ENCODE results near the gene BMP7. TPM values are rescaled to one million over a fixed set of nuclear protein-coding genes. Genes with fewer than 3 reads are reported as not detected.
A peak's percentile ranks its signal among the peaks of the same experiment; 100 is the strongest.

Gene BMP7
- total RNA-seq, 2 experiments from 2014 or later, result 2.2 to 94.2 TPM

DNA sequence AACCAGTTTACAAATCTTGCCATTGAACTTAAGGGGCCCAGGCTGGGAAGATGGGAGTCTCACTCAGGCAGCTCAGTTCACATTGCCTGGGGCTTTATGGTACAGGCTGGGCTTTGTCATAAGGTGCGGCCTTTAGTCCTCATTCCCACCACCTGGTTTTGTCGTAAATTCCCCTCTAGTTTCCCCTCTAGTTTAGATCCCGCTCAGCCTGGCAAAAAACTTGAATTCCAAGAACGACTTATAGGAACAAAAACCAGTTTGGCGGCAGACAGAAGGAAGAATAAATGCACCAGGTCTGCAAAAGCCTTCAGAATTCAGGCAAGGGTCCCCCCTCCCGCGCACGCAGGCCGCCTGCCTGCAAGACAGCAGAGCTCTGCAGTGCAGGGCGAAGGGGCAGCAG lies 4.1 kb downstream of the BMP7 start:
- ChIA-PET CTCF (ENCODE audit: unreplicated experiment) (no interaction called here), POLR2A (interaction anchor here (1.3 kb wide), 1 partner anchor 14 kb away, joined by 6 read pairs; no protein-coding TSS in a partner anchor)
- no peaks in the 10 kb centered on the region for H3K9me3 ChIP-seq (ENCODE audit: low read length)
- no TSS peak for BruUV-seq (replicated peaks)
- H3K36me3 ChIP-seq (ENCODE audit: insufficient read depth, low read length), result peaks cover 28% of the 10 kb centered on the region; the same call in 1 of the 2 replicates
- H3K27ac ChIP-seq (ENCODE audit: low read depth, low read length, poor library complexity, severe bottlenecking), result peak overlapping the region; percentile 56
- DNase-seq (ENCODE audit: low spot score), result no peak
- TF ChIP-seq, protein P1, sequence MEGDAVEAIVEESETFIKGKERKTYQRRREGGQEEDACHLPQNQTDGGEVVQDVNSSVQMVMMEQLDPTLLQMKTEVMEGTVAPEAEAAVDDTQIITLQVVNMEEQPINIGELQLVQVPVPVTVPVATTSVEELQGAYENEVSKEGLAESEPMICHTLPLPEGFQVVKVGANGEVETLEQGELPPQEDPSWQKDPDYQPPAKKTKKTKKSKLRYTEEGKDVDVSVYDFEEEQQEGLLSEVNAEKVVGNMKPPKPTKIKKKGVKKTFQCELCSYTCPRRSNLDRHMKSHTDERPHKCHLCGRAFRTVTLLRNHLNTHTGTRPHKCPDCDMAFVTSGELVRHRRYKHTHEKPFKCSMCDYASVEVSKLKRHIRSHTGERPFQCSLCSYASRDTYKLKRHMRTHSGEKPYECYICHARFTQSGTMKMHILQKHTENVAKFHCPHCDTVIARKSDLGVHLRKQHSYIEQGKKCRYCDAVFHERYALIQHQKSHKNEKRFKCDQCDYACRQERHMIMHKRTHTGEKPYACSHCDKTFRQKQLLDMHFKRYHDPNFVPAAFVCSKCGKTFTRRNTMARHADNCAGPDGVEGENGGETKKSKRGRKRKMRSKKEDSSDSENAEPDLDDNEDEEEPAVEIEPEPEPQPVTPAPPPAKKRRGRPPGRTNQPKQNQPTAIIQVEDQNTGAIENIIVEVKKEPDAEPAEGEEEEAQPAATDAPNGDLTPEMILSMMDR (conservative IDR thresholded peaks at IDR 0.05; ENCODE audit: low read length), result no peak
- TF ChIP-seq EZH2phosphoT487 (IDR thresholded peaks at IDR 0.05; ENCODE audit: borderline replicate concordance, low read depth, low read length), result no peak
- H3K4me2 ChIP-seq (ENCODE audit: low read length), result peak overlapping the region; percentile 75
- H3K4me3 ChIP-seq (ENCODE audit: low read depth, low read length, poor library complexity, severe bottlenecking), result peak overlapping the region; percentile 85
- H3K4me1 ChIP-seq (ENCODE audit: insufficient read depth, low read length, poor library complexity, severe bottlenecking), result peaks cover 70% of the 10 kb centered on the region
- no peak overlapping the region for H2AFZ ChIP-seq (ENCODE audit: low read length)
- H3K79me2 ChIP-seq (ENCODE audit: insufficient read depth, low read depth, low read length), result peaks cover 88% of the 10 kb centered on the region
- H4K20me1 ChIP-seq (ENCODE audit: insufficient read depth, low read length), result peaks cover 10% of the 10 kb centered on the region; the same call in 1 of the 2 replicates
- intact Hi-C loops (cut with micrococcal nuclease; ENCODE audit: unreplicated experiment), result no loop called here
- H3K9me2 ChIP-seq (ENCODE audit: insufficient read depth, low read length), result no peaks in the 10 kb centered on the region

DNA sequence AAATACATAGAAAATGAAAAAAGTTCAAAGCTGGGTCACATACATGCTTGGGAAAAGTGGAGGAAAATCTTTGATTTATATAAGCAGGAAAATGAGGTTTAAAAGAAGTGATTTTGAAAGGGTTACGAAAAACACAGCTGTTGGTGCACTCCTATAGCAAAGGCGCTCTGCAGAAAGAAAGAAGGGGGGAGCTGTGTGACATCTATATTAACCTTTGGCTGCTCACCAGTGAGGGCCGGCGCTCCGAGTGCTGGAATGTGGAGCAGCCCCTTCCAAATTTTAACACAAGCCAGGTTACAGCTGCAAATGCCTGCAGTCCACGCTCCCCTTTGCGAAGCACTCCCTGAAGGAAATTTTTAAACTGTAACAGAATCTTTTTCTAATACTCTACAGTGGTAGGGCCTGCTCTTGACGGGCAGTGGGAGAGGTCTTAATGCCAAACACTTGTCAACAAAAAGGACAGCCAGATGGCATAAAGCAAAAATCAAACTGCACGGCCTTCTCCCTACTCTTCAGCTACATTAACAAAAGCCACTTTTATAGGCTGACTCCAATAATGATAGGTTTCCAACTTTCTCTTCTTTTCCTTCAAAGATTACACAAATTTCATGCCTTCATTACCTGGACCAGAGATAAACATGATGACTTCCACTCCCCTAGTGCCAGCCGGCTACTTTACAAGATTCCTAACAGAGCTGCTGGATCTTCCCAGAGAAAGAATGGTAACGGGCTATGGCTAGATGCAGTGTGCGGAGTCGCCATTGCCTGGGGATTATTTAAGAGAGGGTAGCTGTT lies 4.8 kb downstream of the BMP7 start:
- BruUV-seq (replicated peaks), result no TSS peak
- Histone ChIP-seq H2AFZ (ENCODE audit: low read length) (no peak overlapping the region), H3K36me3 (ENCODE audit: insufficient read depth, low read length) (peaks cover 28% of the 10 kb centered on the region; the same call in 1 of the 2 replicates), H3K79me2 (ENCODE audit: insufficient read depth, low read depth, low read length) (peaks cover 94% of the 10 kb centered on the region), H3K27ac (ENCODE audit: low read depth, low read length, poor library complexity, severe bottlenecking) (no peak overlapping the region), H3K4me2 (ENCODE audit: low read length) (peak overlapping the region; percentile 75), H3K4me1 (ENCODE audit: insufficient read depth, low read length, poor library complexity, severe bottlenecking) (peaks cover 69% of the 10 kb centered on the region), H4K20me1 (ENCODE audit: insufficient read depth, low read length) (peaks cover 13% of the 10 kb centered on the region), H3K9me3 (ENCODE audit: low read length) (no peaks in the 10 kb centered on the region), H3K4me3 (ENCODE audit: low read depth, low read length, poor library complexity, severe bottlenecking) (peak overlapping the region; percentile 85), H3K9me2 (ENCODE audit: insufficient read depth, low read length) (no peaks in the 10 kb centered on the region)
- no peak for TF ChIP-seq EZH2phosphoT487 (IDR thresholded peaks at IDR 0.05; ENCODE audit: borderline replicate concordance, low read depth, low read length)
- TF ChIP-seq, protein P1 (conservative IDR thresholded peaks at IDR 0.05; ENCODE audit: low read length), result peak; percentile 37; the same call in 1 of the 2 replicates
- POLR2A ChIA-PET, result interaction anchor here (0.6 to 1.3 kb wide), 2 partner anchors 13 to 280 kb away, joined by 3 to 6 read pairs; no protein-coding TSS in a partner anchor
- CTCF ChIA-PET (ENCODE audit: unreplicated experiment), result no interaction called here
- intact Hi-C loops (cut with micrococcal nuclease; ENCODE audit: unreplicated experiment), result no loop called here
- DNase-seq (ENCODE audit: low spot score), result no peak

DNA sequence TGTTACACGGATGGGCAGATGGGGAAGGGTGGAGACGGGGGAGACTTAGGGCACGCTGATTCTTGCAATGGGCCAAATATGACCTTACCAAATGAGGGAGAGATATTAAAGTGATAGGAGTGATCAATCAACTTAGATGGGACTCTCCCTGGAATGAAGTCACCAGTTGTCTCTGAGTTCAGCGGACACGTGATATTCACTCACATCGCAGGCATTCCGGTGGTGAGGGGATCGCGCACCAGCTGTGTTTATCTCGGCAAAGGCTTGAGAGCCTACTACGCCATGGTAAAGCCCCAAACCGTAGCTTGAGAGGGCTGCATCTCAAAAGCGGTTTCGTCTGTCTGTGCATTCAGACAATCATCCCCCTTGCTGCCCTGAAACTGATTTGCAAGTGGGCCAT lies 5.5 kb downstream of the BMP7 start:
- no peak overlapping the region for H3K4me3 ChIP-seq (ENCODE audit: low read depth, low read length, poor library complexity, severe bottlenecking)
- H4K20me1 ChIP-seq (ENCODE audit: insufficient read depth, low read length), result peaks cover 13% of the 10 kb centered on the region
- H2AFZ ChIP-seq (ENCODE audit: low read length), result no peak overlapping the region
- peaks cover 74% of the 10 kb centered on the region for H3K4me1 ChIP-seq (ENCODE audit: insufficient read depth, low read length, poor library complexity, severe bottlenecking)
- H3K9me2 ChIP-seq (ENCODE audit: insufficient read depth, low read length), result no peaks in the 10 kb centered on the region
- H3K36me3 ChIP-seq (ENCODE audit: insufficient read depth, low read length), result peaks cover 32% of the 10 kb centered on the region; the same call in 1 of the 2 replicates
- TF ChIP-seq EZH2phosphoT487 (IDR thresholded peaks at IDR 0.05; ENCODE audit: borderline replicate concordance, low read depth, low read length), result no peak
- TF ChIP-seq, protein P1 (conservative IDR thresholded peaks at IDR 0.05; ENCODE audit: low read length), result no peak
- DNase-seq (ENCODE audit: low spot score), result no peak
- ChIA-PET POLR2A (no interaction called here), CTCF (ENCODE audit: unreplicated experiment) (no interaction called here)
- no TSS peak for BruUV-seq (replicated peaks)
- no peaks in the 10 kb centered on the region for H3K9me3 ChIP-seq (ENCODE audit: low read length)
- peaks cover 100% of the 10 kb centered on the region for H3K79me2 ChIP-seq (ENCODE audit: insufficient read depth, low read depth, low read length)
- H3K27ac ChIP-seq (ENCODE audit: low read depth, low read length, poor library complexity, severe bottlenecking), result no peak overlapping the region
- peak overlapping the region; percentile 75 for H3K4me2 ChIP-seq (ENCODE audit: low read length)
- intact Hi-C loops (cut with micrococcal nuclease; ENCODE audit: unreplicated experiment), result no loop called here

Data from OCI-LY7 (cell line).